PFSK-1 (cell line): ENCODE results near the gene REG4.

Source experiments
- POLR2AphosphoS5 ChIP-seq: IDR thresholded peaks from 2 replicates; pipeline ENCODE4 v1.6.1; 2012; ENCODE audit warnings: low read depth, mild to moderate bottlenecking, control low read depth, low read length, moderate library complexity
- REST ChIP-seq, 2 experiments: IDR thresholded peaks; 2 replicates each; pipeline versions ENCODE4 v1.6.1 to v1.8.0; 2011 to 2012; ENCODE audit warnings: low read depth in 2 of 2, low read length in 2 of 2, control low read depth in 1 of 2, inconsistent platforms in 1 of 2, mild to moderate bottlenecking in 1 of 2, moderate library complexity in 1 of 2; ENCODE audit not compliant: insufficient read depth in 1 of 2
- TAF1 ChIP-seq: IDR thresholded peaks from 2 replicates; pipeline ENCODE4 v1.6.1; 2012; ENCODE audit warnings: low read length, control low read depth, borderline replicate concordance; ENCODE audit not compliant: insufficient read depth

- TF ChIP-seq REST (IDR thresholded peaks at IDR 0.05; ENCODE audit: insufficient read depth in 1 of 2, low read depth in 2 of 2, low read length in 2 of 2): no peak
- no peak for TF ChIP-seq POLR2AphosphoS5
- no peak for TF ChIP-seq TAF1
Measured at GRCh38 chr1:119818181-119818580, 6.9 kb upstream of the REG4 start.
